DND-41 (cell line): ENCODE measurements around the gene RANBP17.

Source experiments
- CTCF ChIP-seq: IDR thresholded peaks from 2 replicates; pipeline ENCODE4 v1.5.1; 2012; ENCODE audit warnings: borderline replicate concordance, low read length, moderate library complexity, mild to moderate bottlenecking; ENCODE audit not compliant: poor library complexity, severe bottlenecking; ENCODE audit errors: extremely low read depth
- EZH2 ChIP-seq: IDR thresholded peaks from 3 replicates; pipeline ENCODE4 v1.6.1; 2012; ENCODE audit warnings: borderline replicate concordance, low read depth, mild to moderate bottlenecking, moderate library complexity, low read length, inconsistent platforms; ENCODE audit not compliant: severe bottlenecking

- TF ChIP-seq CTCF (no peak), EZH2 (no peak)
Measured at GRCh38 chr5:171121638-171122037, 259.8 kb downstream of the RANBP17 start.
